SK-N-SH treated with all-trans-retinoic acid at 6 μM for 48 hours (cell line): Measurements from ENCODE around the gene TMEM30A.

ENCODE experiments used
- ATAC-seq: fragments of 200-7000 bp; cut with Tn5 transposase; 3 replicates; pipeline ENCODE4 v1.9.1; 2020; ENCODE audit warnings: mild to moderate bottlenecking, moderate library complexity
- ARNTL ChIP-seq: fragments of 450-650 bp; formaldehyde crosslinking; IDR thresholded peaks from 2 replicates; pipeline ENCODE4 v1.5.0; 2020; ENCODE audit warnings: low read depth, mild to moderate bottlenecking, moderate library complexity, borderline replicate concordance
- BACH2 ChIP-seq: fragments of 250-450 bp; sonication (Bioruptor Pico); IDR thresholded peaks from 2 replicates; pipeline ENCODE4 v1.9.0; 2021; ENCODE audit warnings: mild to moderate bottlenecking, borderline replicate concordance
- CREB5 ChIP-seq: fragments of 250-450 bp; sonication (Bioruptor Pico); IDR thresholded peaks from 2 replicates; pipeline ENCODE4 v1.5.1; 2020; ENCODE audit warnings: low read depth, mild to moderate bottlenecking, moderate library complexity
- CSDC2 ChIP-seq: fragments of 250-450 bp; sonication (Bioruptor Pico); IDR thresholded peaks from 2 replicates; pipeline ENCODE4 v1.5.0; 2020; ENCODE audit warnings: mild to moderate bottlenecking, moderate library complexity
- ESRRG ChIP-seq: fragments of 250-450 bp; sonication (Bioruptor Pico); IDR thresholded peaks from 2 replicates; pipeline ENCODE4 v1.6.1; 2021; ENCODE audit warnings: mild to moderate bottlenecking
- GLIS3 ChIP-seq: fragments of 250-450 bp; sonication (Bioruptor Pico); IDR thresholded peaks from 2 replicates; pipeline ENCODE4 v1.5.0; 2020; ENCODE audit warnings: mild to moderate bottlenecking, moderate library complexity
- ISL1 ChIP-seq: fragments of 250-450 bp; sonication (Bioruptor Pico); IDR thresholded peaks from 2 replicates; pipeline ENCODE4 v2.1.2; 2022; ENCODE audit warnings: mild to moderate bottlenecking, moderate library complexity
- OSR1 ChIP-seq: fragments of 250-450 bp; sonication (Bioruptor Pico); IDR thresholded peaks from 2 replicates; pipeline ENCODE4 v1.8.0; 2022; ENCODE audit warnings: moderate library complexity, mild to moderate bottlenecking, inconsistent platforms
- PATZ1 ChIP-seq: fragments of 250-450 bp; sonication (Bioruptor Pico); IDR thresholded peaks from 2 replicates; pipeline ENCODE4 v1.8.0; 2020; ENCODE audit warnings: mild to moderate bottlenecking, moderate library complexity, borderline replicate concordance
- POU6F1 ChIP-seq: fragments of 250-450 bp; sonication (Bioruptor Pico); IDR thresholded peaks from 2 replicates; pipeline ENCODE4 v1.8.0; 2021; ENCODE audit warnings: low read depth, mild to moderate bottlenecking, moderate library complexity, borderline replicate concordance
- PPARA ChIP-seq: fragments of 250-450 bp; sonication (Bioruptor Pico); IDR thresholded peaks from 2 replicates; pipeline ENCODE4 v1.5.0; 2020; ENCODE audit warnings: mild to moderate bottlenecking, borderline replicate concordance
- RARB ChIP-seq: fragments of 250-450 bp; sonication (Bioruptor Pico); IDR thresholded peaks from 2 replicates; pipeline ENCODE4 v1.8.0; 2021; ENCODE audit warnings: mild to moderate bottlenecking, moderate library complexity
- SNAI2 ChIP-seq: fragments of 250-450 bp; sonication (Bioruptor Pico); IDR thresholded peaks from 2 replicates; pipeline ENCODE4 v1.5.0; 2020; ENCODE audit warnings: mild to moderate bottlenecking, moderate library complexity
- TCF4 ChIP-seq: fragments of 250-450 bp; sonication (Bioruptor Pico); IDR thresholded peaks from 2 replicates; pipeline ENCODE4 v1.8.0; 2021; ENCODE audit warnings: mild to moderate bottlenecking, moderate library complexity, borderline replicate concordance
- TOX ChIP-seq: fragments of 250-450 bp; sonication (Bioruptor Pico); IDR thresholded peaks from 2 replicates; pipeline ENCODE4 v1.8.0; 2021; ENCODE audit warnings: mild to moderate bottlenecking, moderate library complexity, borderline replicate concordance
- ZC3H10 ChIP-seq: fragments of 250-450 bp; sonication (Bioruptor Pico); IDR thresholded peaks from 2 replicates; pipeline ENCODE4 v1.5.1; 2021; ENCODE audit warnings: mild to moderate bottlenecking, moderate library complexity
- ZFP3 ChIP-seq: fragments of 250-450 bp; sonication (Bioruptor Pico); IDR thresholded peaks from 2 replicates; pipeline ENCODE4 v1.5.0; 2020; ENCODE audit warnings: mild to moderate bottlenecking, moderate library complexity
- ZFP30 ChIP-seq: fragments of 450-650 bp; formaldehyde crosslinking; IDR thresholded peaks from 2 replicates; pipeline ENCODE4 v1.5.0; 2022; ENCODE audit warnings: mild to moderate bottlenecking, moderate library complexity
- ZNF565 ChIP-seq: fragments of 450-650 bp; formaldehyde crosslinking; conservative IDR thresholded peaks from 2 replicates; pipeline ENCODE4 v1.5.0; 2020; ENCODE audit warnings: low read depth, mild to moderate bottlenecking, moderate library complexity
- ZNF70 ChIP-seq: fragments of 450-650 bp; formaldehyde crosslinking; IDR thresholded peaks from 2 replicates; pipeline ENCODE4 v1.5.0; 2020; ENCODE audit warnings: mild to moderate bottlenecking, moderate library complexity
- ZNF8 ChIP-seq: fragments of 450-650 bp; formaldehyde crosslinking; IDR thresholded peaks from 2 replicates; pipeline ENCODE4 v1.5.0; 2020; ENCODE audit warnings: mild to moderate bottlenecking, moderate library complexity

TMEM30A gene

DNA sequence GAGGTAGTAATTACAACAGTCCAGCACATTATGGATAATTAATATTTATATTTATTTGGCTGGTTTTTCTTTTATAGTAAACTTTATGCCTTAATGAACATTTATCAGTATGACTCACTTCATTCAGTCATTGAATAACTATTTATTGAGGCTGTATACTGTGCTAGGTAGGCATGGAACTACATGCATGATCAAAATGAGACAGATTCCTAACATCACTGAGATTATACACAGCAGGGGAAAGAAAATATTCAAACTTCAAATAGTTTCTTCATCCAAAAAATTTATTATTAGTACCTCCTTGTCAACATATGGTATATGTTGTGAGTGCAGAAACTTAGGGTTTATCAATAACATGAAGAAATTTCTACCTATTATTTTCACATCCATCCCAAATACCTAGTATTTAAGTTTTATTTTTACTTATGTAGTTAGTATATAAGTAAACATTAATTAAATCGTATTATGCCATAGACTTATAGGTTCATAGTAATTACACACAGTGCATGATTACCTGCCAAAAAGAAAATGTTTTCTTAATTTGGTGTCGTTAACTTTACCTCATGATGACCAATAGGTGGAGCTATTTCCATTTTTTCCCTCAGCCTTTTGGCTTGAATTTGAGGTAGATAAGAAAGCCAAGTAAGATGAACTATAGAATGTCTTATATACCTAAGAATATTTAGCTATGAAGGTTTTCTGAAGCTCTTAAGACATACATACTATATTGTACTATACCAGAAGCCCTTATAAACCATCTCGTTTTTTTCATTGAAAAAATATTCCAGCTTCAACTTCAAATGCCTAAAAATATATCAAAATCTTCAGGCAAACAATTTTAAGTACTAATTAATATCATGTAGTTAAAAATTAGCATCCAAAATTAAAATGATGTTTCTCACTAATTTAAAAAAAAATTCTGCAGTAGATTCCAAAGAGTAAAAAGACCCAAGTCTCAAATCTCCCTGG, 12.5 kb upstream of the TMEM30A start:
- ATAC-seq, result peak; percentile 56

GRCh38 chr6:75292555-75292954, 8.0 kb upstream of the TMEM30A start:
- ATAC-seq, result no peak
- no peak for TF ChIP-seq ZNF565 (CRISPR knock-in tag)

More for the DNA sequence above, 12.5 kb upstream of the TMEM30A start:
- TF ChIP-seq ZNF565 (CRISPR knock-in tag) (no peak), PATZ1 (CRISPR knock-in tag) (no peak), ESRRG (CRISPR knock-in tag) (no peak), ZC3H10 (CRISPR knock-in tag) (no peak), ZNF8 (CRISPR knock-in tag) (no peak), ZFP3 (CRISPR knock-in tag) (no peak), ISL1 (CRISPR knock-in tag) (no peak), CREB5 (CRISPR knock-in tag) (no peak), PPARA (CRISPR knock-in tag) (no peak), CSDC2 (CRISPR knock-in tag) (no peak), TOX (no peak), ZFP30 (CRISPR knock-in tag) (no peak)

GRCh38 chr6:75291744-75292143, 7.2 kb upstream of the TMEM30A start:
- no peak for TF ChIP-seq RARB (CRISPR knock-in tag)
- TF ChIP-seq BACH2 (CRISPR knock-in tag), result no peak
- TF ChIP-seq PATZ1 (CRISPR knock-in tag), result no peak
- no peak for TF ChIP-seq ZFP3 (CRISPR knock-in tag)
- no peak for TF ChIP-seq POU6F1 (CRISPR knock-in tag)
- no peak for TF ChIP-seq ZNF8 (CRISPR knock-in tag)
- no peak for TF ChIP-seq GLIS3 (CRISPR knock-in tag)
- TF ChIP-seq CREB5 (CRISPR knock-in tag), result no peak
- TF ChIP-seq ZNF70 (CRISPR knock-in tag), result no peak
- no peak for TF ChIP-seq TCF4 (CRISPR knock-in tag)
- TF ChIP-seq ZC3H10 (CRISPR knock-in tag), result no peak
- TF ChIP-seq PPARA (CRISPR knock-in tag), result no peak
- TF ChIP-seq OSR1 (CRISPR knock-in tag), result no peak
- TF ChIP-seq SNAI2, result no peak
- no peak for TF ChIP-seq ZFP30 (CRISPR knock-in tag)
- no peak for TF ChIP-seq ARNTL (CRISPR knock-in tag)
- no peak for TF ChIP-seq ISL1 (CRISPR knock-in tag)
- no peak for TF ChIP-seq CSDC2 (CRISPR knock-in tag)
- TF ChIP-seq ZNF565 (CRISPR knock-in tag), result no peak
- ATAC-seq, result no peak
